Muscle of leg (tissue), 11 donors: ENCODE data around the gene CTNNA1. TPM values are rescaled to one million over a fixed set of nuclear protein-coding genes. Genes with fewer than 3 reads are reported as not detected.
"Not testable (repeated sequence)": the region's sequence is repeated elsewhere in the genome, so short reads cannot be mapped to it uniquely, and the experiment has no call there.

Experiments used
- DNase-seq: peaks from one replicate; pipeline ENCODE4 v3.0.0; 2013
- H3K27ac ChIP-seq: one replicate; pipeline ENCODE4 v1.5.1; 2013; ENCODE audit warnings: mild to moderate bottlenecking, low read length, control low read depth
- H3K27me3 ChIP-seq: one replicate; pipeline ENCODE4 v1.6.1; 2013; ENCODE audit warnings: low read length; ENCODE audit not compliant: control insufficient read depth, insufficient read depth
- H3K36me3 ChIP-seq: one replicate; pipeline ENCODE4 v1.6.1; 2013; ENCODE audit warnings: low read length; ENCODE audit not compliant: control insufficient read depth, insufficient read depth
- H3K4me1 ChIP-seq: one replicate; pipeline ENCODE4 v1.6.1; 2013; ENCODE audit warnings: low read length; ENCODE audit not compliant: control insufficient read depth, insufficient read depth
- H3K4me3 ChIP-seq: one replicate; pipeline ENCODE4 v1.5.1; 2013; ENCODE audit warnings: low read length, control low read depth
- H3K9me3 ChIP-seq: replicated peaks from 2 replicates; pipeline ENCODE4 v1.6.1; 2013; ENCODE audit warnings: low read depth, low read length; ENCODE audit not compliant: control insufficient read depth
- WGBS: methylation state at CpG from one replicate; pipeline ENCODE4 v1.1.5; 2013; ENCODE audit warnings: missing lambda C conversion rate; ENCODE audit not compliant: insufficient coverage; 5-methylcytosine and 5-hydroxymethylcytosine counted together
- polyA plus RNA-seq, 8 donors: library from polyadenylated mRNA; unstranded; fragments of 120-200 nt; gene quantifications; one replicate each; pipeline versions ENCODE4 v1.2.1 to v1.2.3, GENCODE V29; 2013; ENCODE audit warnings: inconsistent platforms in 1 of 8, low replicate concordance in 1 of 8; ENCODE audit not compliant: insufficient read length in 8 of 8, insufficient read depth in 1 of 8
- total RNA-seq: library from RNA; stranded (reverse); fragments of 120-200 nt; gene quantifications from one replicate; pipeline ENCODE4 v1.2.4, GENCODE V29; 2013

The CTNNA1 gene
- total and polyA plus RNA-seq, 9 donors: 247 to 344 (median 297) TPM

GRCh38 chr5:138803285-138803684 is 50.1 kb downstream of the CTNNA1 start:
- Histone ChIP-seq H3K27ac (no peak overlapping the region), H3K36me3 (peaks cover 9% of the 10 kb centered on the region), H3K9me3 (no peaks in the 10 kb centered on the region), H3K4me3 (no peak overlapping the region), H3K27me3 (no peaks in the 10 kb centered on the region), H3K4me1 (peaks cover 6% of the 10 kb centered on the region)
- 87% methylated on average over 2 of the region's 3 CpGs for WGBS
- DNase-seq: no peak

GRCh38 chr5:138803935-138804334 is 50.7 kb downstream of the CTNNA1 start:
- no peaks in the 10 kb centered on the region for H3K27me3 ChIP-seq
- no peaks in the 10 kb centered on the region for H3K9me3 ChIP-seq
- H3K36me3 ChIP-seq: peaks cover 10% of the 10 kb centered on the region
- WGBS: no CpG with 5 or more reads among the region's 1 CpG
- no peak overlapping the region for H3K27ac ChIP-seq
- no peak for DNase-seq
- no peak overlapping the region for H3K4me3 ChIP-seq
- peaks cover 6% of the 10 kb centered on the region for H3K4me1 ChIP-seq

- H3K4me1 ChIP-seq: peaks cover 6% of the 10 kb centered on the region
- H3K27me3 ChIP-seq: no peaks in the 10 kb centered on the region
- no peak overlapping the region for H3K27ac ChIP-seq
- H3K9me3 ChIP-seq: no peaks in the 10 kb centered on the region
- no peak for DNase-seq
- H3K4me3 ChIP-seq: no peak overlapping the region
- H3K36me3 ChIP-seq: peaks cover 13% of the 10 kb centered on the region
Observed at GRCh38 chr5:138805096-138805495, 51.9 kb downstream of the CTNNA1 start.

GRCh38 chr5:138807182-138807581 is 54.0 kb downstream of the CTNNA1 start:
- no peak for DNase-seq
- Histone ChIP-seq H3K36me3 (peaks cover 15% of the 10 kb centered on the region), H3K27ac (no peak overlapping the region), H3K9me3 (no peaks in the 10 kb centered on the region), H3K4me3 (no peak overlapping the region), H3K4me1 (peaks cover 6% of the 10 kb centered on the region), H3K27me3 (no peaks in the 10 kb centered on the region)
- WGBS: no CpG with 5 or more reads among the region's 1 CpG

- H3K27me3 ChIP-seq: no peaks in the 10 kb centered on the region
- H3K36me3 ChIP-seq: peaks cover 20% of the 10 kb centered on the region
- DNase-seq: no peak
- no peaks in the 10 kb centered on the region for H3K4me1 ChIP-seq
- no peaks in the 10 kb centered on the region for H3K9me3 ChIP-seq
- no peak overlapping the region for H3K27ac ChIP-seq
- H3K4me3 ChIP-seq: no peak overlapping the region
Observed at GRCh38 chr5:138809391-138809790, 56.2 kb downstream of the CTNNA1 start.

GRCh38 chr5:138810861-138811260 is 57.6 kb downstream of the CTNNA1 start:
- not testable (repeated sequence) for H3K4me1 ChIP-seq, H3K27me3 ChIP-seq, H3K9me3 ChIP-seq, DNase-seq, H3K27ac ChIP-seq, H3K4me3 ChIP-seq
- H3K36me3 ChIP-seq: peaks cover 17% of the 10 kb centered on the region
- WGBS: 96% methylated on average over 10 of the region's 35 CpGs

GRCh38 chr5:138815529-138815928 is 62.3 kb downstream of the CTNNA1 start:
- Histone ChIP-seq H3K27ac (no peak overlapping the region), H3K36me3 (peaks cover 19% of the 10 kb centered on the region), H3K4me3 (no peak overlapping the region), H3K4me1 (peaks cover 18% of the 10 kb centered on the region), H3K9me3 (no peaks in the 10 kb centered on the region), H3K27me3 (no peaks in the 10 kb centered on the region)
- DNase-seq: no peak
- WGBS: no CpG with 5 or more reads among the region's 5 CpGs

- no peak overlapping the region for H3K27ac ChIP-seq
- H3K9me3 ChIP-seq: no peaks in the 10 kb centered on the region
- H3K36me3 ChIP-seq: peaks cover 19% of the 10 kb centered on the region
- H3K4me3 ChIP-seq: no peak overlapping the region
- WGBS: no CpG with 5 or more reads among the region's 1 CpG
- peaks cover 18% of the 10 kb centered on the region for H3K4me1 ChIP-seq
- no peaks in the 10 kb centered on the region for H3K27me3 ChIP-seq
- DNase-seq: no peak
Observed at GRCh38 chr5:138817241-138817640, 64.0 kb downstream of the CTNNA1 start.

- Histone ChIP-seq H3K36me3 (peaks cover 10% of the 10 kb centered on the region), H3K4me3 (no peak overlapping the region), H3K27ac (peak overlapping the region; percentile 69), H3K27me3 (no peaks in the 10 kb centered on the region), H3K4me1 (peaks cover 18% of the 10 kb centered on the region), H3K9me3 (no peaks in the 10 kb centered on the region)
- WGBS: 63% methylated on average over 3 of the region's 4 CpGs
- DNase-seq: peak; percentile 82
Observed at GRCh38 chr5:138819081-138819480, 65.9 kb downstream of the CTNNA1 start.

- DNase-seq: no peak
- 100% methylated on average over 1 of the region's 3 CpGs for WGBS
- no peaks in the 10 kb centered on the region for H3K27me3 ChIP-seq
- H3K4me1 ChIP-seq: peaks cover 19% of the 10 kb centered on the region
- H3K9me3 ChIP-seq: no peaks in the 10 kb centered on the region
- no peak overlapping the region for H3K27ac ChIP-seq
- peaks cover 12% of the 10 kb centered on the region for H3K36me3 ChIP-seq
- no peak overlapping the region for H3K4me3 ChIP-seq
Observed at GRCh38 chr5:138820695-138821094, 67.5 kb downstream of the CTNNA1 start.

- DNase-seq: no peak
- Histone ChIP-seq H3K4me1 (peaks cover 8% of the 10 kb centered on the region), H3K4me3 (no peak overlapping the region), H3K36me3 (peaks cover 21% of the 10 kb centered on the region), H3K27me3 (no peaks in the 10 kb centered on the region), H3K27ac (peak overlapping the region; percentile 6), H3K9me3 (no peaks in the 10 kb centered on the region)
- 80% methylated on average over 1 of the region's 7 CpGs for WGBS
Observed at GRCh38 chr5:138824516-138824915, 71.3 kb downstream of the CTNNA1 start.
